ENCODE measurements around the gene MEGF11.

MEGF11 gene

DNA sequence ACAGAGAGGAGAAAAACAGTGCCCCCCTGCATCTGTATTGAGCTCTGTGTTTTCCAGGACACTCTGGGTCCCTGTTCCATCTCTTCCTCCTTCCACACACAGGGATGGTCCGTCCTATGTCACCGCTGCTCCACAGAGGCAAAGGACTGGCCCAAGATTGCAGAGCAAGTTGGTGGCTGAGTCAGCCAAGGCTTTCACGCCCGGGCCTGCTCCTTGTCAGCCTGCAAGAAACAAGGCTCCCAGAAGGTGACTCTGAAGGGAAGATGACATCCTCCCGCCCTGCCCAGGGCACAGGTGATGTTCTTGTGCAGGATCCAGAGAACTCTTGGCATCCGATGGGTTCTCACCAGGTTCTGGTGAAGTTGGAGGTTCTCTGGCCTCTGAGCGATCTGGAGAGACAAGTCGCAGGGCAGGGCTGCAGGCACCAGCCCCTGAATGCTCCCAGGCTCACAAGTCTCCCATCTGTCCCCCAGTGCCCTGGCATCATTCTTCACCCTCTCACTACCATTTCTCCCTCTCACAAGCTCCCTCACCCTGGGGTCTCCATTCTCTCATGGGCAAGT, 138.6 kb downstream of the MEGF11 start:
- no peaks in the 10 kb centered on the region for H3K9me3 Mint-ChIP-seq
- DNase-seq (ENCODE audit: low spot score), result no peak
- no peaks in the 10 kb centered on the region for H3K36me3 Mint-ChIP-seq (ENCODE audit: low read depth)
- peaks cover 6% of the 10 kb centered on the region for H3K4me1 Mint-ChIP-seq (ENCODE audit: low read depth)
- H3K4me3 Mint-ChIP-seq, result no peak overlapping the region
- H3K27me3 Mint-ChIP-seq (ENCODE audit: low read depth), result peaks cover 16% of the 10 kb centered on the region
- H3K27ac Mint-ChIP-seq, result no peak overlapping the region

DNA sequence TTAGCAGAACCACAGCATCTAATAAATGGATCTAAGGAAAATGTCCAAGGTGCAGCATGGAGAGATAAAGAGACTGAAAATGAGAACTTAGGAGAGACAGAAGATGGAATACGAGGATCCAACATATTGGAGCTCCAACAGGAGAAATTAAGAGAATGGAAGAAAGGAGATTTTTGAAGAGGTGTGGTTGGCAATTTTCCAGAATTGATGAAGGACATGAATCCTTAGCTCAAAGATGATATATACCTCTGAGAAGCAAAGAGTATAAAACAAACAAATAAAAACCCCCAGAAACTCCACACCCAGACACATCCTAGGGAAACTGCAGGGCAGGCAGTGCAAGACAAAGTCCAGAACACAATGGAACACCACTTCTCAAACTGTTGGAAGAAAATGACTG, 141.2 kb downstream of the MEGF11 start:
- Mint-ChIP-seq H3K27me3 (ENCODE audit: low read depth) (peaks cover 16% of the 10 kb centered on the region), H3K9me3 (no peaks in the 10 kb centered on the region), H3K4me3 (no peak overlapping the region), H3K27ac (no peak overlapping the region), H3K4me1 (ENCODE audit: low read depth) (peaks cover 6% of the 10 kb centered on the region), H3K36me3 (ENCODE audit: low read depth) (no peaks in the 10 kb centered on the region)
- no peak for DNase-seq (ENCODE audit: low spot score)

DNA sequence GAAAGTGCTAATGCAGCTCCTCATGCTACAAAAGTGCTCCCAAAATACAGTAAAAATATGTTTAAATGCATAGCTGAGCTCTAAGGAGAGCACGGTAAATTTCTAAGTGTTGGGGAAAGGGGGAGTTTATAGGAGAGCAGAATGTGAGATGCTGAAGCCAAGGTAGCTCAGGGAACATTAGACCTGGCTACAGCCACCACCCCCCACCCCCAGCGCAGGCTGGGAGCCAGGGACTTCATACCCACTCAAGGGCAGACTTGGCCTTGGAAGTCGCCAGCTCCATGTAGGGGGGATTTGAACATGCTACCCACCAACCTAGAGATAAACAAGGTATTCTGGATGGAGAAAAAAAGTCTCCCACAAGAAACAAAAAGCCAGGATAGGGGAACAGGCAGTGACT, 142.2 kb downstream of the MEGF11 start:
- peaks cover 12% of the 10 kb centered on the region for H3K27me3 Mint-ChIP-seq (ENCODE audit: low read depth)
- no peak overlapping the region for H3K4me3 Mint-ChIP-seq
- peaks cover 6% of the 10 kb centered on the region for H3K4me1 Mint-ChIP-seq (ENCODE audit: low read depth)
- DNase-seq (ENCODE audit: low spot score), result no peak
- H3K27ac Mint-ChIP-seq, result no peak overlapping the region
- no peaks in the 10 kb centered on the region for H3K9me3 Mint-ChIP-seq
- H3K36me3 Mint-ChIP-seq (ENCODE audit: low read depth), result no peaks in the 10 kb centered on the region

DNA sequence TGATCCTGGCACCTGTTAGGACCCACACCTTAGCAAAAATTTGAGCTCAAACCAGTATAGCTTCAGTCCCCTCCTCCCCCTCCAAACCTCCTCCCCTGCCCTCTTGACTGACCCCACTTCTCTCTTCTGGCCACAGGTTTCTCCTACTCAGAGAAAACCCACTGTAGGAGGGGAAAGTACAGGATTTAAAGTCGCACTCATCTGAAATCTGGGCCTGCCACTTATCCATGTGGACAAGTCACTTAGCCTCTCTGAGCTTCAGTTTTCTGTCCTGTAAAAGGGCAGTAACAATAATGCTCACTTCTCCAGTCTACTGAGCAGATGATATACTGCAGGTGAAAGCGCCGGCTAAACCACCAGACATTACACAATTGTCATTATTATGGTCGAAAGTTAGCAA, 142.7 kb downstream of the MEGF11 start:
- H3K27ac Mint-ChIP-seq, result no peak overlapping the region
- peaks cover 12% of the 10 kb centered on the region for H3K27me3 Mint-ChIP-seq (ENCODE audit: low read depth)
- no peaks in the 10 kb centered on the region for H3K36me3 Mint-ChIP-seq (ENCODE audit: low read depth)
- no peaks in the 10 kb centered on the region for H3K9me3 Mint-ChIP-seq
- peaks cover 3% of the 10 kb centered on the region for H3K4me1 Mint-ChIP-seq (ENCODE audit: low read depth)
- DNase-seq (ENCODE audit: low spot score), result no peak
- no peak overlapping the region for H3K4me3 Mint-ChIP-seq

DNA sequence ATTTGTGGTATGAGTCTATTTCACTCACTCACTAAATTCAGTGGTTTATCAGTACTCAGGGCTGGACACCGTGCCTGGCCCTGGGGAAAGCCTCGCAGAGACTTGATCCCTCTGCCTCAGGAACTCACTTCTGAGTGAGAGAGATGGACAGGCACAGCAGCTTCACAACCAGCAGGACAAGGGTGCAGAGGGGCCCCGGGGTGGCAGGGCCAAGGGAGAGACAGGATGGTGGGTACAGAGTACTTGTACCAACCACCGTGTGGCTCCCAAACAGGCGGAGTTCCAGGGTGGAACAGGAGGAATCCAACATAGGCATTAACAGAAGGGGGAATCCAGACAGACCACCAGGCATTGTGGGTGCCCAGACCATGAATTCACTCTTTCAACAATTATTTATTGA, 143.7 kb downstream of the MEGF11 start:
- Mint-ChIP-seq H3K27ac (no peak overlapping the region), H3K9me3 (no peaks in the 10 kb centered on the region), H3K27me3 (ENCODE audit: low read depth) (peaks cover 12% of the 10 kb centered on the region), H3K36me3 (ENCODE audit: low read depth) (no peaks in the 10 kb centered on the region), H3K4me1 (ENCODE audit: low read depth) (no peaks in the 10 kb centered on the region), H3K4me3 (no peak overlapping the region)
- no peak for DNase-seq (ENCODE audit: low spot score)

DNA sequence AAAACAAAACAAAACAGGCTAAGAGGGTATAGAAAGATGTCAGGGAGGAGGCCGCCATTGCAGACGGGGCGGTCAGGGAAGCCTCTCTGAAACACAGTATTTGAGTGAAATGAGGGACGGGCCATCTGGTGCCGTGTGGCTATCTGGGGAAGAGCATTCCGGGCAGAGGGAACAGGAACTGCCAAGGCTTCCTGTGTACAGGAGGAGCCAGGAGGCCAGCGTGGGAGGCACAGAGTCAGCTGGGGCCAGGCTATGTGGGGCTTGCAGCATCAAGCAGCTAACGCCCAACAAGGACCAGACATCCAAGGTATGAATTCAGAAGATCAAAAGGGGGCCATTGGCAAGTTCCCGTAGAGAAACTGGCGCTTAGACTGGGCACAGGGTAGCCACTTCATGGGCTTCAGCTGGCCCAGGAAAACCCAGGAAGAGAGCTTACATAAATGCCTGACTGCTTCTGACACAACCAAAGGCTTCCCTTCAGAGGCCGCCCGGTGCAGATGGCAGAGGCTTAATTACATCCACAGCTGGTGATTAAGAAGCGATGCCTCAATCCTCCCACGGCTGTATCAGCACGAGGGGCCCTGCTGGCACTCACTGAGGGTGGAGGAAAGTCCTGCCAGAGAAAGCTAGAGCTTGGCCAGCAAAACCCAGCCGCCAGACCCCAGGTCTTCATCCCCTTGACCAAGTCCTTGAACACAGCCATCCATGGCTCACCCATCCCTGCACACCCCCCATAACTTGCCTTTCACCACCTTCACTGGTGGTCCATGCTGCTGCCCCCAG, 144.9 kb downstream of the MEGF11 start:
- Mint-ChIP-seq H3K36me3 (ENCODE audit: low read depth) (no peaks in the 10 kb centered on the region), H3K4me3 (no peak overlapping the region), H3K4me1 (ENCODE audit: low read depth) (no peaks in the 10 kb centered on the region), H3K9me3 (no peaks in the 10 kb centered on the region), H3K27ac (no peak overlapping the region), H3K27me3 (ENCODE audit: low read depth) (peaks cover 12% of the 10 kb centered on the region)
- DNase-seq (ENCODE audit: low spot score), result no peak

DNA sequence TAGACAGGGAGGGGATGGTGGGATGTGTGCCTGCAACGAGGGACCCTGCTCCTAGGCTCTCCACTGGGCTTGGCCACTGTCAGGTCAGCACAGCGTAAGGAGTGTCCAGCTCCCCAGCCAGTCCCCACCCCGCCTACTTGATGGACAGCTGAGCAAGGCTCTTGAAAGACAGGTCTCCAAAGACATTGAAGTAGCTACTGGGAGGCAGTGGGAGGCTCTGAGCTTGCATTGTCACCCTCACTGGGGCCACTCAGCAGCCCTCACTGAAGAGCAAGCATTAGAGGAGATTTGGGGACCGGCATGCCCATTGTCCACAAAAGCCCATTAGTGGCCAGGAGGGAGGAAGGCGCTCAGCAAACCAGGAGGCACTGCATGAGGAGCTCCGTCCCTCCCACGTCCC, 146.5 kb downstream of the MEGF11 start:
- Mint-ChIP-seq H3K4me1 (ENCODE audit: low read depth) (no peaks in the 10 kb centered on the region), H3K27me3 (ENCODE audit: low read depth) (peaks cover 9% of the 10 kb centered on the region), H3K27ac (no peak overlapping the region), H3K4me3 (no peak overlapping the region), H3K36me3 (ENCODE audit: low read depth) (no peaks in the 10 kb centered on the region), H3K9me3 (no peaks in the 10 kb centered on the region)
- DNase-seq (ENCODE audit: low spot score), result no peak

DNA sequence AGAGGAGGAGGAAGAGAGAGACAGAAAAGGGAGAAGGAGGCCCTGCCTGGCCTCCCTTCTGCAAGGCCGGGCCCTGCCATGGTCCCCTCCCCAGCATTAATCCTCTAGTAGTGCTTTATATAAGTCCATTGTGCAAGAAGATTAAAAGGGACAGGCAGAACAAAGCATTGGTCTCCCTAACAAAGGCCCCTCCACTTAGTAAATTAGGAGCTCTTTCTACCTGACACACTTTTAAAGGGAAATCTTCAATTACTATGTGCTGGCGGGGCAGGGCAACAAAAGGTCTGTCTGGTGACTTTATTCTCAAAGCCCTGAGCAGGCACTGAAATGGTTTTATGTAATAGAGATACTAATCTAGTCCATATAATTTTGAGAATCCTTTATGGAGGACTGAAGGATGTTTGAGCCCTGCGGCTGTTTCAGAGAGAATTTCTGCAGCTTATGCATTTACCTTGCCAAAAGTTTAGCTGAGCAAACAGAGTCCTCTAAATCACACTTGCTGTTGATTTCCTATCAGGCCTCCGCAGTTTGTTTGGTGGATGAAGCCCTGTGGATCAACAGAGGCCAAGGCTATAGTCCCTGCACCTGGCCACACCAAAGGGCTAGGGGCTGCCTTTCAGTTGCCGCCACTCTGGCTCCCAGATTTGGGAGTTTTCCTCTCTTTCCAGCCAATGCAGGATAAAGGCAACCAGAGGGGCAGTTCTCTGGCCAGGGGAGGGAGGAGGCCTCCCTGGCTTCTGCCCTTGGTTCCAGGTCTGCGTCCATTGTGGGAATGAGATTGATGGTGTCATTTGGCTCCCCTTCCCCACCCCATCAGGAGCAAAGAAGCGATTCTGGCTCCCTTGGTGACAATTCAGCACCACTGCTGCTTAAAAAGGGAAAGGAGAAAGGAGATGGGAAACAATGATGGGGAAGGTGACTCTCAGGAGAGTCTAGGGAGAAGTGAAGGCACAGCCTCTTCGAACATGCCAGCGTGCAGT, 148.0 kb downstream of the MEGF11 start:
- DNase-seq (ENCODE audit: low spot score), result no peak
- H3K4me3 Mint-ChIP-seq, result no peak overlapping the region
- no peak overlapping the region for H3K27ac Mint-ChIP-seq
- peaks cover 9% of the 10 kb centered on the region for H3K27me3 Mint-ChIP-seq (ENCODE audit: low read depth)
- H3K9me3 Mint-ChIP-seq, result no peaks in the 10 kb centered on the region
- no peaks in the 10 kb centered on the region for H3K36me3 Mint-ChIP-seq (ENCODE audit: low read depth)
- no peaks in the 10 kb centered on the region for H3K4me1 Mint-ChIP-seq (ENCODE audit: low read depth)

DNA sequence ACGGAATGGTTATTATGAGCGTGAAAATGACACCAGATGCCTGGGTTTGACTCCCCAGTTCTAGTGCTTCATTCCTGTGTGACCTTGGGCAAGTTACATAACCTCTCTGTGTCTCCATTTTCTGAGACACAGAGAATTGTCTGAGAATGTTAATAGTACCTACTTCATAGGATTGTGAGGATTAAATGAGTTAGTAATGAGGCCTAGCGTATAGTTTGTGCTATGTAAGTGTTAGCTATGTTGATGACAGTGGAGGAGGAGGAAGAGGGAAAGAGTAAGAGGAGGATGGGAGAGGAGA, 150.3 kb downstream of the MEGF11 start:
- Mint-ChIP-seq H3K36me3 (ENCODE audit: low read depth) (no peaks in the 10 kb centered on the region), H3K27ac (no peak overlapping the region), H3K4me3 (no peak overlapping the region), H3K4me1 (ENCODE audit: low read depth) (no peaks in the 10 kb centered on the region), H3K27me3 (ENCODE audit: low read depth) (peaks cover 6% of the 10 kb centered on the region), H3K9me3 (no peaks in the 10 kb centered on the region)
- no peak for DNase-seq (ENCODE audit: low spot score)

DNA sequence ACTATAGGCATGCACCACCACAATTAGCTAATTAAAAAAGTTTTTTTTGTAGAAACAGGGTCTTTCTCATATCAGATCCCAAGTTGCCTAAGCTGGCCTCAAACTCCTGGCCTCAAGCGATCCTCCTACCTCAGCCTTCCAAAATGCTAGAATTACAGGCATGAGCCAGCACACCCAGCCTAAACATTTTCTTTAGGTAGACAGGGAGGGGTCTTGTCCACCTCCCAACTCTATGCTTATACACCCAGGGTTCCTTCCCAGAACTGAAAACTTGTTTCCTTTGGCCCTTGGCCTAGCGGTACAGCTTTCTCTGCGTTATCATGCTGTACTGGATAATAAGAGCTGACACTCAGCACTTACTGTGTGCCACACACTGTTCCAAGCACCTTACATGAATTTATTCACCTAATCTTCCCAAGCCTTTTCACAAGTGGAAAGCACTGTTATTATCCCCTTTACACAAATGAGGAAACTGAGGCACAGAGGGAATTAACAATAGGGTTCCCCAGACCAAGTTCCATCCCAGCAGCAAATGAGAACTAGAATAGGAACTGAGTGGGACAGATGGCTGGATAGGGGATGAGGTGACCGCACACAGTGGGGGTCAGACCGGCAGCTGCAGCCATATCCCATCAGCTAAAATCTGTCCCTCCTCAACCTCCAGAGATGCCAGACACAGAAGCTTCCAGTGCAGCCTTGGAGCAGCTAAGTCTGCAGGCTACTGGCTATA, 150.8 kb downstream of the MEGF11 start:
- Mint-ChIP-seq H3K27ac (no peak overlapping the region), H3K4me3 (no peak overlapping the region), H3K9me3 (no peaks in the 10 kb centered on the region), H3K4me1 (ENCODE audit: low read depth) (no peaks in the 10 kb centered on the region), H3K36me3 (ENCODE audit: low read depth) (no peaks in the 10 kb centered on the region), H3K27me3 (ENCODE audit: low read depth) (peaks cover 6% of the 10 kb centered on the region)
- no peak for DNase-seq (ENCODE audit: low spot score)

DNA sequence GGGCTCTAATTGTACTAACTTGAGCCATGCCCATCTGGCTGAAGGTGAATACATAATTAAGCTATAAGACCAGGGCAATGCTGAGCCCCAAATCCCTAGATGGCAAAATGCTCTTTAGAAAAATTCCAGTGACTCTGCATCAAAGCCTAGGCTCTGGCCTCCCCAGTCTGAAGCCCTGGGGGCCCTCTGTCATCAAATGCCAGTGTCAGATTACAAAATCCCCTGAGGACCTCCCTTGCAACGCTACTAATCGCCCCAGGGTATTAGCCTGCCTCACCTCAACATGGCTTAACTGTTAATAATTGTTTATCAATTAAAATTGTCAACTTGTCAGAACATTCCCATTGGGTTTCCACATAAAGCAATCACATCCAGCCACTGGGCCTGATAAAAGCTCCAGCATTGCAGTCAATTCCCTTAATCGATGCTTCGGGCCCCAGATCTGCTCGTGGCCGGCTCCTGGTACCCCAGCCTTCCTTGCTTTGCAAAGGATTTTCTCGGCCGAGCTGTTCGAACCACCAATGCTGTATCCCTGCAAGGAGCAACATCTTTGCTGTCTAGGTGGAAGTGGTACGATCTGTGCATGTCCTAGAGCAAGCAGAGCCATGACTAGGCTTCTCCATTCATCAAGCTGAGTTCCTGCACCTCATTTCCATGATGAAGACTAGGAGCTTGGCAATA, 151.7 kb downstream of the MEGF11 start:
- Mint-ChIP-seq H3K27ac (no peak overlapping the region), H3K4me1 (ENCODE audit: low read depth) (no peaks in the 10 kb centered on the region), H3K36me3 (ENCODE audit: low read depth) (no peaks in the 10 kb centered on the region), H3K4me3 (no peak overlapping the region), H3K9me3 (no peaks in the 10 kb centered on the region), H3K27me3 (ENCODE audit: low read depth) (peaks cover 6% of the 10 kb centered on the region)
- DNase-seq (ENCODE audit: low spot score), result no peak

DNA sequence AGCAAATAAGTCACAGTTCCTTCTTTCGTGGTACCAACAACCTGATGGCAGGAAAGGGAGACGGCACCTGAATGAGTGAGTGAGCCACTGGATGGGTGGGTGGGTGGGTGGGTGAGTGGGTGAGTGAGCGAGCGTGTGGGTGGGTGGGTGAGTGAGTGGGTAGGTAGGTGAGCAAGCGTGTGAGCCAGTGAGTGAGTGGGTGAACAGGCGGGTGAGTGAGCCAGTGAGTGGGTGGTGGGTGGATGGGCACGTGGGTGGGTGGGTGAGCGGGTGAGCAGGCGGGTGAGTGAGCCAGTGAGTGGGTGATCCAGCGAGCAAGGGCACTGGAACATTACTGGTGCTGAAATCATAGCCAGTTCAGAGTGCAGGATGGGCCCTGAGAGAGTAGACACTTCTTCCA, 152.8 kb downstream of the MEGF11 start:
- H3K36me3 Mint-ChIP-seq (ENCODE audit: low read depth), result no peaks in the 10 kb centered on the region
- DNase-seq (ENCODE audit: low spot score), result no peak
- H3K4me3 Mint-ChIP-seq, result no peak overlapping the region
- H3K27ac Mint-ChIP-seq, result no peak overlapping the region
- no peaks in the 10 kb centered on the region for H3K9me3 Mint-ChIP-seq
- no peaks in the 10 kb centered on the region for H3K4me1 Mint-ChIP-seq (ENCODE audit: low read depth)
- H3K27me3 Mint-ChIP-seq (ENCODE audit: low read depth), result peaks cover 6% of the 10 kb centered on the region

DNA sequence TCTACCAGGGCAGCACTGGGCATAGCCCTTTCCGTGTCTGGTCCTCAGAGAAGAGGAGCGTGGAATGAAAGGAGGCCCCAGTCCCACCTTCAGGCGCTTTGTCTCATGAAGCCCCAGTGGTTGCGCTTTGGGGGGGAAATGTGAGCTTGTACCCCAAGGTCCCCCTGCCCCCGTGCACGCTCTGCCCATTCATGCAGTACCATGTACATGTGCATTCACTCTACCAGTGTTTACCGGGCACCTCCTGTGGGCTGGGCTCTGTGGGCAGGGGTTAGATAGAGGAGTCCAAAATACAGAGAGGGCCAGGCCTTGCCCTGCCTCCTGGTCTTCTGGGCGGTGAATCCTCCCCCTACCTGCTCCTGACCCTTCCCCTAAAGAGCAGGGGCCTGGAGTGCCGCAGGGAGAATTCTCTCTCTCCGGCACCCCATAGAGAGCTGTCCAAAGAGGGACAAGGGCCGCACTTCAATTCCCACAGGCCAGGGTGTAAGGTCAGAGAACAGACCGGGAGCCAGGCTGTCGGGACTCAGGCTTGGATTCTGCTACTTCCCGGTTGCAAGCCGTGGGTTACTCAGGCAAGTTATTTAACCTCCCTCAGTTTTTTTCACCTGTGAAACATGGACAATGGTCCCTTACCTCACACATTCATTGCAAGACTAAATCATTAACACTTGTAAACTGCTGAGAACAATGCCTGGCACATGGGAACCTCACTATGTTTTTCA, 153.4 kb downstream of the MEGF11 start:
- Mint-ChIP-seq H3K4me3 (no peak overlapping the region), H3K36me3 (ENCODE audit: low read depth) (no peaks in the 10 kb centered on the region), H3K4me1 (ENCODE audit: low read depth) (no peaks in the 10 kb centered on the region), H3K27ac (no peak overlapping the region), H3K9me3 (no peaks in the 10 kb centered on the region), H3K27me3 (ENCODE audit: low read depth) (peaks cover 6% of the 10 kb centered on the region)
- DNase-seq (ENCODE audit: low spot score), result no peak

Data from T-helper 2 cell treated with Interferon-gamma antibody and Interleukin-4, amounts not matched to agents 5 μg/mL and 100 μg/mL, for 36 hours (primary cell).